Epithelial cell of prostate (primary cell): ENCODE data around the gene SPATA7.

Source experiments
- DNase-seq: peaks from one replicate; pipeline ENCODE4 v3.0.0-alpha.2; 2011; ENCODE audit warnings: low read depth, low spot score
- H3K27ac ChIP-seq: fragments of 450-650 bp; 2 replicates; pipeline ENCODE4 v1.5.1; 2017; ENCODE audit warnings: mild to moderate bottlenecking

Gene SPATA7

GRCh38 chr14:88411039-88411438, 25.6 kb downstream of the SPATA7 start:
- no peak for DNase-seq
- no peak overlapping the region for H3K27ac ChIP-seq

GRCh38 chr14:88417594-88417993, 32.1 kb downstream of the SPATA7 start:
- no peak for DNase-seq
- no peak overlapping the region for H3K27ac ChIP-seq

GRCh38 chr14:88420187-88420586, 34.7 kb downstream of the SPATA7 start:
- no peak for DNase-seq
- no peak overlapping the region for H3K27ac ChIP-seq

GRCh38 chr14:88421286-88421685, 35.8 kb downstream of the SPATA7 start:
- no peak for DNase-seq
- no peak overlapping the region for H3K27ac ChIP-seq

GRCh38 chr14:88422047-88422446, 36.6 kb downstream of the SPATA7 start:
- H3K27ac ChIP-seq: no peak overlapping the region
- DNase-seq: no peak

GRCh38 chr14:88422919-88423650, 37.6 kb downstream of the SPATA7 start:
- DNase-seq: peak; percentile 74
- peak overlapping the region; percentile 39 for H3K27ac ChIP-seq

- no peak overlapping the region for H3K27ac ChIP-seq
- DNase-seq: no peak
Observed at GRCh38 chr14:88424573-88424972, 39.1 kb downstream of the SPATA7 start.

GRCh38 chr14:88426271-88426670, 40.8 kb downstream of the SPATA7 start:
- DNase-seq: no peak
- H3K27ac ChIP-seq: no peak overlapping the region

- DNase-seq: no peak
- no peak overlapping the region for H3K27ac ChIP-seq
Observed at GRCh38 chr14:88430976-88431375, 45.5 kb downstream of the SPATA7 start.

GRCh38 chr14:88437658-88438057, 52.2 kb downstream of the SPATA7 start:
- no peak for DNase-seq
- no peak overlapping the region for H3K27ac ChIP-seq

- DNase-seq: no peak
- H3K27ac ChIP-seq: no peak overlapping the region
Observed at GRCh38 chr14:88439088-88439487, 53.6 kb downstream of the SPATA7 start.

GRCh38 chr14:88452231-88452630, 66.8 kb downstream of the SPATA7 start:
- no peak for DNase-seq
- H3K27ac ChIP-seq: no peak overlapping the region

- DNase-seq: no peak
- no peak overlapping the region for H3K27ac ChIP-seq
Observed at GRCh38 chr14:88454886-88455285, 69.4 kb downstream of the SPATA7 start.

- H3K27ac ChIP-seq: no peak overlapping the region
- no peak for DNase-seq
Observed at GRCh38 chr14:88463318-88463717, 77.9 kb downstream of the SPATA7 start.

- H3K27ac ChIP-seq: no peak overlapping the region
- DNase-seq: no peak
Observed at GRCh38 chr14:88468406-88468805, 82.9 kb downstream of the SPATA7 start.

- no peak for DNase-seq
- H3K27ac ChIP-seq: no peak overlapping the region
Observed at GRCh38 chr14:88470542-88471440, 85.3 kb downstream of the SPATA7 start.

- no peak overlapping the region for H3K27ac ChIP-seq
- DNase-seq: no peak
Observed at GRCh38 chr14:88473791-88474190, 88.3 kb downstream of the SPATA7 start.

- DNase-seq: no peak
- H3K27ac ChIP-seq: no peak overlapping the region
Observed at GRCh38 chr14:88476214-88476774, 90.8 kb downstream of the SPATA7 start.

GRCh38 chr14:88476825-88477224, 91.4 kb downstream of the SPATA7 start:
- H3K27ac ChIP-seq: no peak overlapping the region
- no peak for DNase-seq

GRCh38 chr14:88477513-88478250, 92.2 kb downstream of the SPATA7 start:
- no peak for DNase-seq
- H3K27ac ChIP-seq: no peak overlapping the region
